Fibroblast of lung (primary cell): ENCODE measurements around the gene TTLL4.

ENCODE experiments used
- EZH2 ChIP-seq: IDR thresholded peaks from 2 replicates; pipeline ENCODE4 v1.5.1; 2012; ENCODE audit warnings: low read length, control low read depth, mild to moderate bottlenecking; ENCODE audit errors: missing control alignments
- TF ChIP-seq, protein P1 (sequence below), 2 donors: IDR thresholded peaks in 1 of 2; conservative IDR thresholded peaks in 1 of 2; 1 replicate in 1 of 2; 2 replicates in 1 of 2; pipeline ENCODE4 v1.5.1; 2011 to 2012; ENCODE audit warnings: low read length in 2 of 2, control low read depth in 1 of 2, inconsistent platforms in 1 of 2, low read depth in 1 of 2, mild to moderate bottlenecking in 1 of 2

DNA sequence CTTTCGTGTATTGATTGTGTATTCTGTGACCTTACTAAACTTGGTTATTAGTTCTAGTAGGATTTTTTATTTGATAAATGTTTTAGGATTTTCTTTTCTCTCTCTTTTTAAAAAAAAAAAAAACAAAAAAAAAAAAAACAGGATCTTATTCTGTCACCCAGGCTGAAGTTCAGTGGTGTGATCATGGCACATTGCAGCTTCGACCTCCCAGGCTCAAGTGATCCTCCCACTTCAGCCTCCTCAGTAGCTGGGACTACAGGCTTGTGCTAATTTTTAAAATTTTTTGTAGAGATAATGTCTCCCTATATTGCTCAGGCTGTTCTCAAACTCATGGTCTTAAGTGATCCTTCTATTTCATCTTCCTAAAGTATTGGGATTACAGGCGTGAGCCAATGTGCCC, 19.0 kb downstream of the TTLL4 start:
- TF ChIP-seq, protein P1, sequence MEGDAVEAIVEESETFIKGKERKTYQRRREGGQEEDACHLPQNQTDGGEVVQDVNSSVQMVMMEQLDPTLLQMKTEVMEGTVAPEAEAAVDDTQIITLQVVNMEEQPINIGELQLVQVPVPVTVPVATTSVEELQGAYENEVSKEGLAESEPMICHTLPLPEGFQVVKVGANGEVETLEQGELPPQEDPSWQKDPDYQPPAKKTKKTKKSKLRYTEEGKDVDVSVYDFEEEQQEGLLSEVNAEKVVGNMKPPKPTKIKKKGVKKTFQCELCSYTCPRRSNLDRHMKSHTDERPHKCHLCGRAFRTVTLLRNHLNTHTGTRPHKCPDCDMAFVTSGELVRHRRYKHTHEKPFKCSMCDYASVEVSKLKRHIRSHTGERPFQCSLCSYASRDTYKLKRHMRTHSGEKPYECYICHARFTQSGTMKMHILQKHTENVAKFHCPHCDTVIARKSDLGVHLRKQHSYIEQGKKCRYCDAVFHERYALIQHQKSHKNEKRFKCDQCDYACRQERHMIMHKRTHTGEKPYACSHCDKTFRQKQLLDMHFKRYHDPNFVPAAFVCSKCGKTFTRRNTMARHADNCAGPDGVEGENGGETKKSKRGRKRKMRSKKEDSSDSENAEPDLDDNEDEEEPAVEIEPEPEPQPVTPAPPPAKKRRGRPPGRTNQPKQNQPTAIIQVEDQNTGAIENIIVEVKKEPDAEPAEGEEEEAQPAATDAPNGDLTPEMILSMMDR (conservative IDR thresholded peaks at IDR 0.05 in 1 of 2, IDR thresholded peaks at IDR 0.05 in 1 of 2; ENCODE audit: low read depth in 1 of 2, low read length in 2 of 2) = no peak
- TF ChIP-seq EZH2 = no peak
